ENCODE measurements around the gene TSC2.

The TSC2 gene

GRCh38 chr16:2040041-2040786 is 7.6 kb upstream of the TSC2 start:
- Mint-ChIP-seq H3K4me1 (ENCODE audit: low read depth) (no peaks in the 10 kb centered on the region), H3K9me3 (no peaks in the 10 kb centered on the region), H3K27me3 (ENCODE audit: low read depth) (no peaks in the 10 kb centered on the region), H3K27ac (no peak overlapping the region), H3K36me3 (ENCODE audit: low read depth) (no peaks in the 10 kb centered on the region), H3K4me3 (no peak overlapping the region)
- no peak for DNase-seq (ENCODE audit: low spot score)

- Mint-ChIP-seq H3K36me3 (ENCODE audit: low read depth) (no peaks in the 10 kb centered on the region), H3K27me3 (ENCODE audit: low read depth) (no peaks in the 10 kb centered on the region), H3K4me3 (no peak overlapping the region), H3K27ac (no peak overlapping the region), H3K4me1 (ENCODE audit: low read depth) (no peaks in the 10 kb centered on the region), H3K9me3 (no peaks in the 10 kb centered on the region)
- no peak for DNase-seq (ENCODE audit: low spot score)
Measured at GRCh38 chr16:2040787-2041522, 6.8 kb upstream of the TSC2 start.

- DNase-seq (ENCODE audit: low spot score) = no peak
- no peak overlapping the region for H3K4me3 Mint-ChIP-seq
- H3K36me3 Mint-ChIP-seq (ENCODE audit: low read depth) = no peaks in the 10 kb centered on the region
- no peak overlapping the region for H3K27ac Mint-ChIP-seq
- H3K27me3 Mint-ChIP-seq (ENCODE audit: low read depth) = no peaks in the 10 kb centered on the region
- H3K4me1 Mint-ChIP-seq (ENCODE audit: low read depth) = peaks cover 5% of the 10 kb centered on the region
- H3K9me3 Mint-ChIP-seq = no peaks in the 10 kb centered on the region
Measured at GRCh38 chr16:2042171-2042985, 5.4 kb upstream of the TSC2 start.

GRCh38 chr16:2042986-2043666 is 4.7 kb upstream of the TSC2 start:
- Mint-ChIP-seq H3K27ac (no peak overlapping the region), H3K4me3 (no peak overlapping the region), H3K4me1 (ENCODE audit: low read depth) (peaks cover 5% of the 10 kb centered on the region), H3K27me3 (ENCODE audit: low read depth) (no peaks in the 10 kb centered on the region), H3K36me3 (ENCODE audit: low read depth) (no peaks in the 10 kb centered on the region), H3K9me3 (no peaks in the 10 kb centered on the region)
- DNase-seq (ENCODE audit: low spot score) = no peak

- no peaks in the 10 kb centered on the region for H3K36me3 Mint-ChIP-seq (ENCODE audit: low read depth)
- no peak for DNase-seq (ENCODE audit: low spot score)
- H3K4me1 Mint-ChIP-seq (ENCODE audit: low read depth) = peaks cover 10% of the 10 kb centered on the region
- no peaks in the 10 kb centered on the region for H3K27me3 Mint-ChIP-seq (ENCODE audit: low read depth)
- H3K27ac Mint-ChIP-seq = no peak overlapping the region
- H3K4me3 Mint-ChIP-seq = no peak overlapping the region
- H3K9me3 Mint-ChIP-seq = no peaks in the 10 kb centered on the region
Measured at GRCh38 chr16:2043667-2044451, 3.9 kb upstream of the TSC2 start.

- no peak for DNase-seq (ENCODE audit: low spot score)
- Mint-ChIP-seq H3K4me3 (no peak overlapping the region), H3K9me3 (no peaks in the 10 kb centered on the region), H3K4me1 (ENCODE audit: low read depth) (peaks cover 10% of the 10 kb centered on the region), H3K36me3 (ENCODE audit: low read depth) (no peaks in the 10 kb centered on the region), H3K27ac (no peak overlapping the region), H3K27me3 (ENCODE audit: low read depth) (no peaks in the 10 kb centered on the region)
Measured at GRCh38 chr16:2044541-2044940, 3.2 kb upstream of the TSC2 start.

GRCh38 chr16:2045965-2046892 is 1.6 kb upstream of the TSC2 start:
- Mint-ChIP-seq H3K27me3 (ENCODE audit: low read depth) (no peaks in the 10 kb centered on the region), H3K27ac (peak overlapping the region; percentile 82), H3K9me3 (no peaks in the 10 kb centered on the region), H3K4me3 (peak overlapping the region; percentile 95), H3K4me1 (ENCODE audit: low read depth) (peaks cover 10% of the 10 kb centered on the region), H3K36me3 (ENCODE audit: low read depth) (no peaks in the 10 kb centered on the region)
- DNase-seq (ENCODE audit: low spot score) = no peak

GRCh38 chr16:2046893-2047329 is 874 bp upstream of the TSC2 start:
- Mint-ChIP-seq H3K9me3 (no peaks in the 10 kb centered on the region), H3K27ac (peak overlapping the region; percentile 82), H3K4me1 (ENCODE audit: low read depth) (peaks cover 10% of the 10 kb centered on the region), H3K36me3 (ENCODE audit: low read depth) (no peaks in the 10 kb centered on the region), H3K27me3 (ENCODE audit: low read depth) (no peaks in the 10 kb centered on the region), H3K4me3 (peak overlapping the region; percentile 95)
- DNase-seq (ENCODE audit: low spot score) = no peak

- no peaks in the 10 kb centered on the region for H3K9me3 Mint-ChIP-seq
- peaks cover 10% of the 10 kb centered on the region for H3K4me1 Mint-ChIP-seq (ENCODE audit: low read depth)
- H3K27me3 Mint-ChIP-seq (ENCODE audit: low read depth) = no peaks in the 10 kb centered on the region
- peak overlapping the region; percentile 79 for H3K27ac Mint-ChIP-seq
- H3K36me3 Mint-ChIP-seq (ENCODE audit: low read depth) = peaks cover 3% of the 10 kb centered on the region
- H3K4me3 Mint-ChIP-seq = peak overlapping the region; percentile 95
- no peak for DNase-seq (ENCODE audit: low spot score)
Measured at GRCh38 chr16:2048116-2048543, 345 bp downstream of the TSC2 start.

- no peak for DNase-seq (ENCODE audit: low spot score)
- H3K27me3 Mint-ChIP-seq (ENCODE audit: low read depth) = no peaks in the 10 kb centered on the region
- H3K27ac Mint-ChIP-seq = no peak overlapping the region
- H3K36me3 Mint-ChIP-seq (ENCODE audit: low read depth) = peaks cover 4% of the 10 kb centered on the region
- H3K4me3 Mint-ChIP-seq = no peak overlapping the region
- no peaks in the 10 kb centered on the region for H3K9me3 Mint-ChIP-seq
- H3K4me1 Mint-ChIP-seq (ENCODE audit: low read depth) = peaks cover 5% of the 10 kb centered on the region
Measured at GRCh38 chr16:2053211-2053610, 5.4 kb downstream of the TSC2 start.

GRCh38 chr16:2053897-2054296 is 6.1 kb downstream of the TSC2 start:
- Mint-ChIP-seq H3K36me3 (ENCODE audit: low read depth) (peaks cover 4% of the 10 kb centered on the region), H3K4me3 (no peak overlapping the region), H3K4me1 (ENCODE audit: low read depth) (no peaks in the 10 kb centered on the region), H3K9me3 (no peaks in the 10 kb centered on the region), H3K27ac (no peak overlapping the region), H3K27me3 (ENCODE audit: low read depth) (no peaks in the 10 kb centered on the region)
- no peak for DNase-seq (ENCODE audit: low spot score)

GRCh38 chr16:2054543-2055245 is 6.9 kb downstream of the TSC2 start:
- Mint-ChIP-seq H3K4me1 (ENCODE audit: low read depth) (no peaks in the 10 kb centered on the region), H3K4me3 (no peak overlapping the region), H3K27me3 (ENCODE audit: low read depth) (no peaks in the 10 kb centered on the region), H3K9me3 (no peaks in the 10 kb centered on the region), H3K27ac (no peak overlapping the region), H3K36me3 (ENCODE audit: low read depth) (peaks cover 4% of the 10 kb centered on the region)
- no peak for DNase-seq (ENCODE audit: low spot score)
